K562 (cell line): ENCODE data around the gene AMBP. TPM values are rescaled to one million over a fixed set of nuclear protein-coding genes. Genes with fewer than 3 reads are reported as not detected.

Experiments
- ATAC-seq: fragments of 200-7000 bp; cut with Tn5 transposase; 3 replicates; pipeline ENCODE4 v1.9.1; 2020; ENCODE audit warnings: moderate library complexity
- BruUV-seq: library from RNA; stranded (reverse); fragments of 400-500 nt; replicated peaks from 2 replicates; lab custom pipeline; 2021; lab: Mats Ljungman, UMichigan
- CTCF ChIA-PET: fragments of 300-600 bp; formaldehyde crosslinking; extraction: SDS; loops from one replicate; lab custom pipeline; 2021; ENCODE audit warnings: low intra/inter-chr PET ratio; lab: Yijun Ruan, JAX
- POLR2A ChIA-PET: fragments of 300-600, 350-650 bp; sonication (Branson Sonifier 250); formaldehyde crosslinking; extraction: SDS; loops from one replicate; lab custom pipeline; 2021; ENCODE audit warnings: antibody characterized with exemption, inconsistent platforms; lab: Yijun Ruan, JAX
- DNase-seq, 4 experiments: peaks; one replicate each; pipeline versions ENCODE4 v3.0.0 to v3.0.0-alpha.2; 2011 to 2018; ENCODE audit warnings: low spot score in 3 of 4, mixed read lengths in 3 of 4; ENCODE audit errors: extremely low read depth in 1 of 4
- FAIRE-seq: peaks from 2 replicates; lab custom pipeline; 2011; peaks lifted over from hg19 to GRCh38; lab: Jason Lieb, UNC
- H2AFZ ChIP-seq: 2 replicates; pipeline ENCODE4 v1.6.0; 2011; ENCODE audit warnings: low read depth, low read length, control low read depth, inconsistent platforms
- H3K27ac ChIP-seq: fragments of 200-600 bp; 3 replicates; pipeline ENCODE4 v1.8.0; 2011; ENCODE audit warnings: low read depth, mild to moderate bottlenecking, control low read depth, inconsistent platforms, low read length, moderate library complexity, mixed read lengths; ENCODE audit errors: extremely low read depth
- H3K27me3 ChIP-seq, 2 experiments: fragments of 300-600 bp in 1 of 2; 2 replicates in 1 of 2; 3 replicates in 1 of 2; pipeline versions ENCODE4 v1.6.0 to v1.8.0; 2011; ENCODE audit warnings: inconsistent platforms in 2 of 2, low read length in 2 of 2, mild to moderate bottlenecking in 1 of 2, mixed read lengths in 1 of 2, moderate library complexity in 1 of 2; ENCODE audit not compliant: control insufficient read depth in 2 of 2, insufficient read depth in 2 of 2
- H3K36me3 ChIP-seq: fragments of 300-600 bp; 3 replicates; pipeline ENCODE4 v1.8.0; 2011; ENCODE audit warnings: mild to moderate bottlenecking, low read length, inconsistent platforms; ENCODE audit not compliant: control insufficient read depth, insufficient read depth
- H3K4me1 ChIP-seq, 2 experiments: fragments of 200-600 bp in 1 of 2; replicated peaks in 1 of 2; 2 replicates in 1 of 2; 3 replicates in 1 of 2; pipeline versions ENCODE4 v1.5.1 to v1.8.0; 2011; ENCODE audit warnings: inconsistent platforms in 2 of 2, low read length in 2 of 2, mild to moderate bottlenecking in 1 of 2, mixed read lengths in 1 of 2, moderate library complexity in 1 of 2; ENCODE audit not compliant: control insufficient read depth in 2 of 2, insufficient read depth in 2 of 2
- H3K4me2 ChIP-seq: 2 replicates; pipeline ENCODE4 v1.6.1; 2011; ENCODE audit warnings: low read length, control low read depth, inconsistent platforms, mixed read lengths; ENCODE audit not compliant: insufficient read depth
- H3K4me3 ChIP-seq: fragments of 200-600 bp; sonication (generic), shearing (Covaris generic); 2 replicates; pipeline ENCODE4 v1.5.1; 2016; ENCODE audit warnings: control low read depth, inconsistent platforms
- H3K79me2 ChIP-seq: fragments of 200-600 bp; 3 replicates; pipeline ENCODE4 v1.8.0; 2011; ENCODE audit warnings: low read length, inconsistent platforms; ENCODE audit not compliant: control insufficient read depth, insufficient read depth
- H3K9ac ChIP-seq, 2 experiments: 2 replicates each; pipeline versions ENCODE4 v1.6.0 to v1.6.1; 2011; ENCODE audit warnings: low read depth in 2 of 2, low read length in 2 of 2, control low read depth in 1 of 2, inconsistent platforms in 1 of 2, mild to moderate bottlenecking in 1 of 2, mixed read lengths in 1 of 2; ENCODE audit not compliant: insufficient read depth in 1 of 2
- H3K9me1 ChIP-seq: one replicate; pipeline ENCODE4 v1.6.0; 2011; ENCODE audit warnings: inconsistent platforms, mild to moderate bottlenecking, low read length, moderate library complexity; ENCODE audit not compliant: control insufficient read depth, insufficient read depth
- H3K9me3 ChIP-seq: replicated peaks from 2 replicates; pipeline ENCODE4 v1.5.1; 2011; ENCODE audit warnings: low read depth, low read length, inconsistent platforms; ENCODE audit not compliant: control insufficient read depth, insufficient read depth
- H4K20me1 ChIP-seq: replicated peaks from 2 replicates; pipeline ENCODE4 v1.6.1; 2011; ENCODE audit warnings: low read length, inconsistent platforms, mixed read lengths; ENCODE audit not compliant: control insufficient read depth, insufficient read depth
- HNRNPUL1 ChIP-seq: fragments of 200-400 bp; formaldehyde crosslinking; IDR thresholded peaks from 2 replicates; pipeline ENCODE4 v1.6.1; 2017; ENCODE audit warnings: low read length
- MEF2D ChIP-seq: conservative IDR thresholded peaks from 2 replicates; pipeline ENCODE4 v1.6.1; 2016; ENCODE audit warnings: low read depth, missing genetic modification characterization, missing compliant biosample characterization
- MTA3 ChIP-seq: fragments of 450-650 bp; formaldehyde crosslinking; IDR thresholded peaks from 2 replicates; pipeline ENCODE4 v1.6.1; 2017; ENCODE audit warnings: mild to moderate bottlenecking, borderline replicate concordance
- NCOA1 ChIP-seq: fragments of 450-650 bp; IDR thresholded peaks from 2 replicates; pipeline ENCODE4 v1.6.1; 2016; ENCODE audit warnings: low read depth
- NFATC3 ChIP-seq: fragments of 450-650 bp; IDR thresholded peaks from 2 replicates; pipeline ENCODE4 v1.6.1; 2017; ENCODE audit warnings: mild to moderate bottlenecking
- RBM22 ChIP-seq: fragments of 200-400 bp; formaldehyde crosslinking; IDR thresholded peaks from 2 replicates; pipeline ENCODE4 v1.6.1; 2018; ENCODE audit warnings: low read length, low read depth; ENCODE audit not compliant: poor library complexity, severe bottlenecking
- RBM39 ChIP-seq: fragments of 200-400 bp; formaldehyde crosslinking; optimal IDR thresholded peaks from 2 replicates; pipeline ENCODE3; 2018; ENCODE audit warnings: low read depth, low read length
- SNAPC5 ChIP-seq: fragments of 250-450 bp; sonication (Bioruptor Pico); IDR thresholded peaks from 2 replicates; pipeline ENCODE4 v1.8.0; 2021; ENCODE audit warnings: moderate library complexity, mild to moderate bottlenecking, inconsistent platforms
- ZNF133 ChIP-seq: fragments of 250-450 bp; sonication (Bioruptor Pico); IDR thresholded peaks from 2 replicates; pipeline ENCODE4 v1.4.0; 2020; ENCODE audit warnings: mild to moderate bottlenecking
- ZNF263 ChIP-seq: sonication (generic); formaldehyde crosslinking; IDR thresholded peaks from 2 replicates; pipeline ENCODE4 v1.8.0; 2022; ENCODE audit warnings: mild to moderate bottlenecking, missing genetic modification reagents, borderline replicate concordance
- WGBS: fragments of 100-300 bp; shearing (Covaris generic); methylation state at CpG from one replicate; pipeline ENCODE4 v1.1.6; 2016; ENCODE audit warnings: low coverage, mixed read lengths; ENCODE audit not compliant: insufficient coverage; ENCODE audit errors: missing lambda C conversion rate; 5-methylcytosine and 5-hydroxymethylcytosine counted together
- in situ Hi-C: fragments of 300-500 bp; cut with MboI; formaldehyde crosslinking; loops from 4 replicates; pipeline ENCODE4 v1.15.0; 2018; ENCODE audit warnings: inconsistent platforms, mixed read lengths
- intact Hi-C: fragments of 100-400 bp; cut with micrococcal nuclease; formaldehyde crosslinking; loops from 2 replicates; pipeline ENCODE4 v1.14.2; 2022
- polyA plus RNA-seq, 8 experiments: library from polyadenylated mRNA; depleted of rRNA in 4 of 8; stranded (reverse) in 5 of 8; unstranded in 3 of 8; fragments of >200 nt; fragmentation: Nextera tagmentation in 2 of 8; fragmentation: Illumina TruSeq in 1 of 8; extraction: Ambion mirVana in 2 of 8; extraction: Trizol in 1 of 8; gene quantifications; 2 replicates each; pipeline versions ENCODE4 v1.2.1 to v1.2.3, GENCODE V29; 2011 to 2014; ENCODE audit warnings: inconsistent platforms in 1 of 8, missing spikeins in 1 of 8
- total RNA-seq, 7 experiments: library from RNA; depleted of rRNA in 6 of 7; stranded (reverse); fragments of >200 nt in 6 of 7; fragmentation: Illumina TruSeq in 2 of 7; extraction: Trizol in 2 of 7; gene quantifications; 2 replicates each; pipeline versions ENCODE4 v1.2.1 to v1.2.3, GENCODE V29; 2011 to 2021; ENCODE audit warnings: low replicate concordance in 1 of 7

The AMBP gene
- total and polyA plus RNA-seq, 9 of the 15 experiments (the other 6 are each of a cell fraction or from before 2014, with no cell fraction given) = 1.3 TPM; not detected in 8

- intact Hi-C loops (no loop called here), in situ Hi-C loops (no loop called here)
- H2AFZ ChIP-seq = no peak overlapping the region
- H3K27me3 ChIP-seq = peaks cover 0 to 19% of the 10 kb centered on the region in 2 experiments; a peak in 4 of 5 replicates
- no peak for ATAC-seq
- H3K9me3 ChIP-seq = no peaks in the 10 kb centered on the region
- no peaks in the 10 kb centered on the region for H4K20me1 ChIP-seq
- H3K79me2 ChIP-seq = no peaks in the 10 kb centered on the region
- ChIA-PET POLR2A (interaction anchor here (0.5 to 1.5 kb wide), 3 partner anchors 16 to 390 kb away, joined by 3 to 5 read pairs (median 3); no protein-coding TSS in a partner anchor), CTCF (no interaction called here)
- H3K4me3 ChIP-seq = no peak overlapping the region
- no peaks in the 10 kb centered on the region for H3K4me1 ChIP-seq
- DNase-seq = no peak
- no peak for FAIRE-seq
- WGBS = under 1% methylated on average over 13 of the region's 13 CpGs
- no TSS peak for BruUV-seq
- TF ChIP-seq HNRNPUL1 (no peak), ZNF263 (CRISPR knock-in tag) (no peak), RBM22 (no peak), RBM39 (no peak), NFATC3 (no peak), SNAPC5 (no peak), NCOA1 (no peak), MTA3 (no peak), ZNF133 (CRISPR knock-in tag) (no peak), MEF2D (tag) (no peak)
- H3K4me2 ChIP-seq = no peak overlapping the region
- no peaks in the 10 kb centered on the region for H3K9me1 ChIP-seq
- H3K27ac ChIP-seq = no peak overlapping the region
- H3K9ac ChIP-seq = no peak overlapping the region
- no peaks in the 10 kb centered on the region for H3K36me3 ChIP-seq
Measured at GRCh38 chr9:114124666-114125475, 46.8 kb upstream of the AMBP start.
